ENCODE results near the gene NTRK1.

The NTRK1 gene

GRCh38 chr1:156815307-156815826 is 45.3 kb upstream of the NTRK1 start:
- no peak for TF ChIP-seq CTCF (IDR thresholded peaks at IDR 0.05; ENCODE audit: insufficient read depth, missing control alignments)
- FAIRE-seq (no peak), DNase-seq (ENCODE audit: insufficient read length, low spot score) (no peak)

DNA sequence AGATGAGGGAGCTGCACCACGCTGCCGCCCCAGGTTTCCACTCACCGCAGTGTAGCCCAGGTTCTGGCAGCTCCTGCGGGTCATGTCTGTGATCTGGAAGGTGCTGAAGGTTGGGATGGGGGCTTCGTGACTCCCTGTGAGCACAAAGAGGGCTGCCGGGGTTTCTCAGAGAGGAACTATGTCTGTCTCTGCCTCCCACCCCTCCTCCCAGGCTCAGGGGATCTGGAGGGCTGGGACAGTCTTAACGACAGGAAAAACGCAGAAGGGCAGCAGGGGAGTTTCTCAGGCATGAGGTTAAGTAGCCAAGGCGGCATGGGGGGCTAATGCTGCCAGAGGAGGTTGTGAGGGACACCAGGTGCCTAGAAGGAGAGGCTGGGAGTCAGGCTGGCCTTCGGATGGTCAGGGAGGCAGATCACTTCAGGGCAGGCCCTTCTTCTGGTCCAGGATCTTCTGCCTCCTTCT is 44.7 kb upstream of the NTRK1 start:
- no peak for FAIRE-seq
- TF ChIP-seq CTCF (IDR thresholded peaks at IDR 0.05; ENCODE audit: insufficient read depth, missing control alignments), result no peak
- DNase-seq (ENCODE audit: insufficient read length, low spot score), result no peak

- DNase-seq (ENCODE audit: insufficient read length, low spot score) (no peak), FAIRE-seq (no peak)
- no peak for TF ChIP-seq CTCF (IDR thresholded peaks at IDR 0.05; ENCODE audit: insufficient read depth, missing control alignments)
These were observed 43.9 kb upstream of the NTRK1 start, which contains the start of gene SH2D2A for GRCh38 chr1:156816561-156817328. SH2D2A (minus strand) TSS chr1:156816848; CDS start chr1:156816708, 140 bp downstream.

- FAIRE-seq (no peak), DNase-seq (ENCODE audit: insufficient read length, low spot score) (no peak)
- no peak for TF ChIP-seq CTCF (IDR thresholded peaks at IDR 0.05; ENCODE audit: insufficient read depth, missing control alignments)
These were observed 38.9 kb upstream of the NTRK1 start for GRCh38 chr1:156821801-156822200.

- DNase-seq (ENCODE audit: insufficient read length, low spot score), result no peak
- TF ChIP-seq CTCF (IDR thresholded peaks at IDR 0.05; ENCODE audit: insufficient read depth, missing control alignments), result no peak
- FAIRE-seq, result no peak
These were observed 38.0 kb upstream of the NTRK1 start for GRCh38 chr1:156822680-156823079.

GRCh38 chr1:156823210-156823790 is 37.4 kb upstream of the NTRK1 start:
- FAIRE-seq (no peak), DNase-seq (ENCODE audit: insufficient read length, low spot score) (no peak)
- no peak for TF ChIP-seq CTCF (IDR thresholded peaks at IDR 0.05; ENCODE audit: insufficient read depth, missing control alignments)

GRCh38 chr1:156826630-156827029 is 34.0 kb upstream of the NTRK1 start:
- no peak for TF ChIP-seq CTCF (IDR thresholded peaks at IDR 0.05; ENCODE audit: insufficient read depth, missing control alignments)
- DNase-seq (ENCODE audit: insufficient read length, low spot score), result no peak
- FAIRE-seq, result no peak
